GM19023 (cell line): Measurements from ENCODE around the gene CFAP157.

ENCODE experiments used
- ATAC-seq: cut with Tn5 transposase; IDR thresholded peaks from one replicate; pipeline ENCODE4 v1.9.1; 2021; ENCODE audit warnings: mild to moderate bottlenecking, moderate library complexity; ENCODE audit not compliant: unreplicated experiment

Gene CFAP157

DNA sequence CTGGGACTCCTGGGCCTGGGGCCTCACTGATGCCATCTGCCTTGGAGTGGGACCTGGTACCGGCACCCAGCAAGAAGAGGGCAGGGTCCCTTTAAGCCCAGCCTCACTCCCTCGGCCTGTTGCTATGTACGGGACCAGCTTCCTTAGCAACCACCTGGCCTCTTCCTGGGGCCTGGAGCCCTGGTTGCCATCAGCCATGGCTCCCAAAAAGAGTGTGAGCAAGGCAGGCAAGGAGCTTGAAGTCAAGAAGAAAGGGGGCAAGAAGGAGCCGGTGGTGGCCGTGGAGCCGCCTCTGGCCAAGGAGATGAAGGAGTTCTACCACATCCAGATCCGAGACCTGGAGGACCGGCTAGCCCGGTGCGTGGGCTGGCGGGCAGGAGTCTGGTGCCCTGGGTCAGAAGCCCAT is at the start of gene CFAP157:
CFAP157 (plus strand) TSS at position 153 of the 406 bp plus-strand sequence; CDS start at position 197, 44 bp downstream.
- no peak for ATAC-seq

DNA sequence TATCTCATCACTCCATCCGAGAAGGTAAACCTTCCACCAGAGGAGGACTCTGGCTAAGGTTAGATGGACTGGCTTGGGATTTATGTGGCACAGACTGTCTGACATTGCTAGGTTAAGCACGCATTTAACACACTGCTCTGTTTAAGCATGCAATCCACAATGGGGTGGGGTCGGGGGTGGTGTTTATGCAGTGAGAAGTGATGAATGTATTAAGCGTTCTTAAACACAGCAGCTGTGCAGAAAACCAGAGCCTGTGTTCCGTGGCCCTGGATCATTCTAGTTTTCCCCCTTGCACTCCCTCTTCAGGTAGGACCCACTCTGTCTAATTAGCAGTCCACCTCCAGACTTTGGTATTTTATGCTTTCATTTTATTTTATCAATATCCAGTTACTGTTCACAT is 48.4 kb upstream of the CFAP157 start:
- ATAC-seq: no peak

DNA sequence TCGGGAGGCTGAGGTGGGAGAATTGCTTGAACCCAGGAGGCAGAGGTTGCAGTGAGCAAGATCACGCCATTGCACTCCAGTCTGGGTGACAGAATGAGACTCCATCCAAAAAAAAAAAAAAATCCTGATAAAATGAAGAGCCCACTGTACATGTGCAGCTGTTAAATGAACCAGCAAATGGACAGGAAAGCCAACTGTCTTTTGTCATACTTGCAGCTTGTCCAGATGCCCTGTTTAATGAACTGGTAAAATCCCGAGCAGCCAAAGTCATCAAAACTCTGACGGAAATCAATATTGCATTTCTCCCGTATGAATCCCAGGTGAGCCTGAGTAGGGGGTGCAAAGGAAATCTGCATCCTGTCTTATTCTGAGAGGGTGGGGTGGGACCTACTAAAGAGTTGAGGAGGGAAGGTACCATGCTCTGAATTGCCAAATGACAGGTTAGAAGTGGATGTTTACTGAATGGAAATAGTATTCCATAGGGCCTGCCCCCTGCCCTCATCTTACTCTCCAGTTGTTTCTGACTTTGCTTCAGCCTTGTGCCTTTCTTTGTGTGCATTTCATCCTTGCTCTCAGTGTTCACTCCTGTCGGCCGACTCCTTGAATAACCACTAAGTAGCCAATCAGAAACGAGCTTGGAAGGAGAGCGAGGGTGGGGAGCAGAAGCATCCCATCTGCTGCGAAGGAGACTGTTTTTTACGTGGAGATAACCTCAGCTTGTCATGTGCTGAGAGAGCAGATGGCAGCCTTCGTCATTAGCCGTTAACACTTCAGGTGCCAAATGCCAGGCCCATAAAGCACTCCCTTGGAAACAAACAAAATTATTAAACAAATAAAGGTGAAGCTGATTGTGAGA is 45.7 kb upstream of the CFAP157 start:
- no peak for ATAC-seq

DNA sequence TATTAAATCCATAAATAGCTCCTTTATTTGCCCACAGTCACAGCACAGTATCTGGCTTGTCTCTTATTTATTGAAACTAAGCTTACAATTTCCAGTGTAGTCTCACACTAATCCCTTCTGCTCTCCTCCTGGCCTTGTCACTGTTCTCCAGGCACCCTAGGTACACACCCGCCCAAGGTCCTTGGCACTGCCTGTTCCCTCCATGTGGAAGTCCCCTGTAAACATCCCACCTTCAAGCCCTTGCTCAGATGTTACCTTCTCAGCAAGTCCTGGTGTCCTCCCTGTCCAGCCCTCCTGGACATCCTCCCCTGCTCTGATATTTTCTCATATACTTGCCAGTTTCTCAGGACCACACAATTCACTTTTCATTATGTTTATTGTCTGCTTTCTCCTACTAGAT is 44.2 kb upstream of the CFAP157 start:
- no peak for ATAC-seq

DNA sequence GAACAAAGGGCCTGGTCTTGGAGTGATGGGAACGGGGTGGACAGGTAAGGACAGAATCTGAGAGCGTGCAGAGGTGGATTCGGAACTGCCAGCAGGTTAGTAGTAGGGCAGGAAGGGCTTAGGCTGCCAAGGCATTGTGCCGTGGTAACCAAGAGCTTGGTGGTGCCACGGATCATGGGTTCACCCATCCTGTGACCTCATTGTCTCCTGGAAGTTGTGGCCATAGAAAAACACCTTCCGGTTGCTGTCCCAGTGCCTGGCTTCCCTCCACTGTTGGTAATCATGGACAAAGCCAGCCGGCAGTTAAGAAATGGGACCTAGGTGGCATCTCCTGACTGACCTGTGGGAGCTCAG is 42.5 kb upstream of the CFAP157 start:
- ATAC-seq: no peak

DNA sequence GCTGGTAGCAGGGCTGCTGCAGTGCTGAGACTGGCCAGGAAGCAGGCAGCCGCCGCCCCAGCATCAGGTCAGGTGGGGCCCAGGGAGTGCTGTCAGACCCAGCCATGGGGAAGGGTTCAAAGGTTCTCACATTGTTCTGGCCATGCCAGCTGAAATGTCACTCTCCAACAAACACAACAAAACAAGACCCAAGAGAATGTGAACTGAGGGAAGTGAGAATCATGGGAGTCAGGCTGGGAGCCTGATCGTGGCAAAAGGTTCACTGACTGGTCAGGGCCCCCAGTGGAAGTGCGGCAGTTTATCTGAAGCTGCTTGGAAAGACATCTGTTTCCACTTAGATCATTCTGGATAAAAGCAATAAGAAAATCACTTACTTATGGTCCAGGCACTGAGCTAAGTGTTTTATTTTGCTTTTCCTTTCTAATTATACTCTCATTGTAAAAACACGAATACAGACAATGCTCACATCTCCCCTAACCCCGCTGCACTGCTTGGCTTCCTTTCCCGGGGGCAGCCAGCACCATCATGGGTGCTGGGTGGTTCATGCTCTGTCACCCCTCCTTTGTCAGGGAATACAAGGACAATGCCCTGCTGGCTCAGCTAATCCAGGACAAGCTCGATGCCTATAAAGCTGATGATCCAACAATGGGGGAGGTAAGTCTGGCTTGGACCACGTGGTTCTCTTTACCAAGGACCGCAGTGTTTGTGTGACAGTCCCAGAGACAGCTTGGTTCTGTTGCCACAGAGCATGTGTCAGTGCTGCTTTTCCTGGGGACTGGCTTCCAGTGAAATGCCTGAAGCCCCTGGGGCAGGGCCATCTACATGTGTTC is 41.9 kb upstream of the CFAP157 start:
- ATAC-seq: no peak

DNA sequence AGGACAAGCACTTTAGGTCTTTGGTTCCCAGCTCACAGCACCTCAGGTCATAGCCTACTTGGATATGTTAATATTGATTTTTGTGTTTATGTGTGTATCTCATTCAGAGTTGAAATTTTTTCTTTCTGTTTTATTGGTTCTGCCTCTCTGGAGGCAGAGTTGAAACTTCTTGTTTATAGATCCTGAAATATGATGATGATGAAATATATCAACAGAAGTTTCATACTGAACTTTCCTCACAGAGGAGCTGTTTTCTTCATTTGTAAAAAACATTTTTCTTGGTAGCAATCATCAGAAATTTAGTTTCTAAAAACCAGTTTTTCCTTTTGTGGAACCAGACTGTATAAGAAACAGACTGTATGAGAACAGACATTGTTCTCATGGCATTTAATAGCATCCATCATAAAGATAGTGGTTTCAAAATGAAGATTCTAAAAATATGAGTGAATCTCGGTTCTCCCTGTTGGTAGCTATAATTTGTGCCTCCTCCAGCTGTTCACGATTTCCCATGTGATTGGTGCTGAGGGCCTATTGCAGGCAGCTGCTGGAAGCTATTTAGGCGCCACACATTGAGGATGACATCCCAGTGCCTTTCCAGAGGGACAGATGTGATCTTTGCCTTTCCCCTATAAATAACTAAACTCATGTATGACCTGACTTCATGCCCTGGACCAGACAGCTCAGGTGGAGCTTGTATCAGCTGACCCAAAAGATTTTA is 39.5 kb upstream of the CFAP157 start:
- no peak for ATAC-seq

DNA sequence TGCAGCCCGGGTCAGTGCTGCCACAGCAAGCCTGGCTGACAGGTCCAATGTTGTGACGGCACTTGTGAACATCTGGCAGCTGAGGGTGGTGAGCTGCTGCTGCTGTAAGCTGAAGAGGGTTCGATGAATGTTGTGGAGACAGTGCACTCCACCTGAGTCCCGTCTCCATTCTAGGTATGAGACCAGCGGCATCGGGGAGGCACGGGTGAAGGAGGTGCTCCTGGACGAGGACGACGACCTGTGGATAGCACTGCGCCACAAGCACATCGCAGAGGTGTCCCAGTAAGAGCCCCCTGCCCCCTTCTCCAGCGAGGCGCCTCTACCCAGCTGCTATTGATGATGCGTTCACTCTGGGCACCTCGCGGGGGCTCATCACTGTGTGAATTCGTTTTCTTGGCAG is 38.9 kb upstream of the CFAP157 start:
- ATAC-seq: no peak

DNA sequence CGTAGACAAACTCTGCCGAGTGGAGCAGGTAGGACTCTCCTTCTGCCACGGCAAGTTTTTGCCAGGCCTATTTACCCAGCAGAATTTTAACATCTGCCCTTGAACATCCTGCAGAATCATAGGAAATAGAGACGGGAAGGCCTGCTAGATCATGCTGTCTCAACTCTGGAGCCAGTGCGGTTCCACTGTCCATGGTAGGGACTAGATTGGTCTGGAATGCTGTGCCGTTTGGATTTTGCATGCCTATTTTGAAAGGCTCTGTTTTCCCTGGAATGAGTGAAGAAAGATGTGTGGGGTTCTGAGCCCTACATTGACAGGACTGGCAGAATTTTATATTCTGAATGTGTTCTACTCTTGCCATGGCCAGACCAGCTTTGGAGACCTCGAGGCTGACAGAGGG is 33.6 kb upstream of the CFAP157 start:
- no peak for ATAC-seq

DNA sequence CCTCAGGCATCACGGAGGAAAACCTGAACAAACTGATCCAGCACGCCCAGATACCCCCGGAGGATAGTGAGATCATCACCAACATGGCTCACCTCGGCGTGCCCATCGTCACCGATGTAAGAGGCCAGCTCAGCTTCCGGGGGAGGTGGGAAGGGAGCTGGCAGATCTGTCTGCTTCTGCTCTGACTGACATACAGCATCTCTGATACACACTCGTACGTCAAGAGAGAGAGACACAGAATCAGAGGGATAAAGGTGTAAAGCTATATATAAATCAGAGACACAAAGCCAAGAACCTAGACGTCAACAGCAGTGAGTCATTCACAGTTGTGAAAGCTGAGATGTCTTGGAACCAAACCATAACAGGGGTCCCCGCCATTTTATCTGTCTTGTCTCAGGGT is 30.1 kb upstream of the CFAP157 start:
- ATAC-seq: no peak

DNA sequence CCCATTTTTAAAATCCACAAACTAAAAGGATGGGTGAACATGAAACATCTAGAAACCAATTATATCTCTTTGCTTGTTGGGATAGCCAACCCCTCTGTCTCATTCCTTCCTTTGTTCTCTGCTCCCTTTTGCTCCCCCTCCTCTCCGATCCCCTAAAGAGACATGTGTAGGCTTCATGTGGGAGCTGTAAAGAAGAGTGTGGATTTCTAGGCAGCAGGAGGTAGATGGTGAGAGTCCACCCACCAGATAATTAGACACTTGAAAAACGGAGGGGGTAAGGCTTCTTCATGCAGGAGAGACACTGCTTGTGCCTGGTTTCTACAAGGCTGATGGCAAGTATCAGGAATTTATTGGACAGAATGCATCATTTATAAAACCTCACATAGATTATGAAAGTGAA is 27.3 kb upstream of the CFAP157 start:
- ATAC-seq: no peak

DNA sequence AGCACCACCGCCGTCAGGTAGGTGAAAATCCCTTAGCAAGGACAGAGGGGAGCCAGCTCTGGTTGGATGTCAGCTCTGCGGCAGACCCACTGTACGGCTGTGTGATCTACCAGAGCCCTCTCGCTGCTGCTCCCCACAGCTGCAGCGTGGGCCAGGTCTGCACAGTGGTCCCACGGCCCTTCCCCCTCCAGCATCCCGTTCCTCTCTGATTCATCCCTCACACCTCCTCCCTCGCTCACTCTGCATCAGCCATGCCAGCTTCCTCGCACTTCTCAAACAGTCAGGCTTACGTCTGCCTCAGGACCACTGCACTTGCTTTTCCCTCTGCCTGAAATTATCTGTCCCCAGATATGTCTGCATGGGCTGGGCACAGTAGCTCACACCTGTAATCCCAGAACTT is 26.6 kb upstream of the CFAP157 start:
- no peak for ATAC-seq

DNA sequence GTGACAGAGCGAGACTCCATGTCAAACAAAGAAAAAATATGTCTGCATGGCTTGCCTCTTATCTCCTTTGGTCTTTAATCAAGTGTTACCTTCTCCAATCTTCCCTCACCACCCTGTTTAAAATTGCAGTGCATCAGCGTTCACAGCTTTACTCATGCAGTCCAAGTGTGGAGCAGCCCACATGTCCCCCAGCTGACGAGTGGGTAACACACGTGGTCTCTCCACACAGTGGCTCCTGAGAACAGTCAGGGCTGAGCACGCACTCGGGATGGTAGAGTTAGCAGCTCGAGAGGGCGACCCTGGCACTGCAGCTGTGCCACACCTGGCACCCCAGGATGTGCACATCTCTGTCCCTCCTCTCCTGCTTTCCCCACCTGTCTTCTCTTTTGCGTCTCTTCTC is 25.9 kb upstream of the CFAP157 start:
- no peak for ATAC-seq

DNA sequence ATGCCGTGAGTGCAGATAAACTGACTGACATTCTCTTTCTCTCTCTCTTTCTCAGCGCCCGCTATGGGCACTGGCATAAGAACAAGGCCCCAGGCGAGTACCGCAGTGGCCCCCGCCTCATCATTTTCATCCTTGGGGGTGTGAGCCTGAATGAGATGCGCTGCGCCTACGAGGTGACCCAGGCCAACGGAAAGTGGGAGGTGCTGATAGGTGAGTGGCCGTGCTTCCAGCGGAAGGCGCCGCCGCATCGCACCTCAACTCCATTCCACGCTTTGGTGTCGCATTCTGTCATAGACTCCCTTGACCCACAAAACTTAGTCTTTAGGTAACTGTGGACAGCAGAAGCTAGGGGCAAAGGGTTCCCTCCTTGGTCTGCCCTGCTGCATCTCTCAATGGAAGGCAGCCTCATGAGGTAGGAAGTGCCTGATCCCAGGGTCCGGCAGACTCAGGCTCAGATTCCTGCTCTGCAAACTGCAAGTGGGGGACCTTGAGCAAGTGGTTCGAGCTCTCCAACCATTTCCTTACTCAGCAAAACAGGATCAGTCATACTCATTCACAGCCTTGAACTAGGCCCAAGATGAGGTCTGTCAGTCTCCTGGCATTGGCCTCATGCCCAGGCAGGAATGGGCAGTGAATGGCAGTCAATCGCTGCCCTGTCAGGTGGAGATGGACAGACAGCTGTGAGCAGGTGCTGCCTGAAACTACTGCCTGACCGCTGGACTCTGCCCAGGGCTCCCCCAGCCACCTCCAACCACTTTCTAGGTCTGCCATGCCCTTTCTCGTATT is 24.2 kb upstream of the CFAP157 start:
- ATAC-seq: no peak

DNA sequence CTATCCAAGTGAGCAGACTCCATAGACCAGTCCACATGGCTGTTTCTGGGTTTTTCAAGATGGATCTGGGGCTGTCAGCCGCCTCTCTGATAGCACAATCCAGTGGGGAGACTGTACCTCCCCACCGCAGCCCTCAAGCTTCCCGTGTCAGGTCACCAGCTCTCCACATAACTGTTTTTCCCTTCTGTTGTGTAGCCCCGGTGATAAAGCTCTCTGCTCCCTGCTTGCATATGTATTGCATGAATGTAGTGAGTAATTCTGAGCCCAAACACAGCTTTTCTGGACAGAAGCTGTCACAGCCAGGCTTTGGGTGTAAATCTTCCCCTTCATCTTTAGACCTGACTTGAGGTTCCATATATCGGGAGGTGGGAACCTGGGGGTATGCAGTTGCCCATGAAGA is 23.1 kb upstream of the CFAP157 start:
- ATAC-seq: no peak

DNA sequence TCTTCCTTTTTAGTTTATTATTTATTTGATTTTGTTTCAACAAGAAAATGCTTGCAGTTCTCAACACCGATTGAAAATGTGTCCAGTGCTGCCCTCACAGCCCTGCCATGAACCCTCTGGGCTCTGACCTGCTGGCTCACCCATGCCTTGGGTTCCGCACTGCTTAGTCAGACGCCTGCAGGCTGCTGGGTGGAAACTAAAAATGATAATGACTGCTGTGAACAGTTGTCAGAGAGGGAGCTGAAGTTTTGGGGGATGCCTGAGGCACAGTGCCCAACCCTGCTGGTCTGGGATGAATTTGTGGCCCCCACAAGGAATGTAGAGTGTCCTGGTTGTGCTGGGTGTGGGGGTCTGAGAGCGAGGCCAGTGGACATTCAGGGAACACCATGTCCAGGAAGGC is 22.2 kb upstream of the CFAP157 start:
- ATAC-seq: no peak

DNA sequence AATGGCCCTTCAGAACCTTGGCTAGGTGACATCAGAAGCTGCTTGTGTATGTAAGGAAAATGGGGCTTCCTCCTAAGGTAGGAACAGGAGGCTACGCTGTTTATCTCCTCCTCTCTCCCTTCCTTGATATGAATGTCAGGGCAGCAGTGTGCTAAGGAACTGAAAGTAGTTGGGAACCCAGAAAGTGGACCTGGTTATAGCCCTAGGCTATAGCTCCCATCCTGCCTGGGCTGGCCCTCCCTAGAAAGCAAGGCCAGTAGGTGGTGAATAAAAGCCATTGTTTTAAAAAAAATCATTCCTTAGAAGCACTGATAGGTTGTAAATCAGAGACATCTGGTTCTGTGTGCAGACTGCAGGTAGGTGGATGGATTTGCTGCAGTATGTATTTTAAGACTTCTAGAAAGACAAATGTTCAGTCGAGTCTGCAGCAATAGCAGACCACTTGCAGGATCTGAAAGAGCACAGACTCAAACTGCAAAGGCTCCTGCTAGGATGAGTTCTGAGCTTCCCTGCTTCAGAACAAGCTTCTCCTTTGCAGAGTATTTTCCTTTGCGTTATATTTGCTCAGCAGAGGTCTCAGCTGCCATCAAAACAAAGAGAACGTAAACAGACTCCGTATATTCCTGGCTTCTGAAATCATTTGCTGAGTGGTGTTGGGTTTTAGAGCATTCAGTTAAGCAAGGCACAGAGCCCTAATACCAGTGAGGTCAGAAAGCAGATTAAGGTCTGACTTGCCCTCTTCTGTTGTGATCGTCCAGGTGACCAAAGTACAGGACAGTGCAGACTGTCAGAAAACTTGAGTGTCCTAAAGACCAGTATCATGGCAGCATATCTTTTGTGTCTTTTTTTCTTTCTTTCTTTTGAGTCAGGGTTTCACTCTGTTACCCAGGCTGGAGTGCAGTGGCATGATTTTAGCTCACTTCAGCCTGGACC is 20.1 kb upstream of the CFAP157 start:
- no peak for ATAC-seq

DNA sequence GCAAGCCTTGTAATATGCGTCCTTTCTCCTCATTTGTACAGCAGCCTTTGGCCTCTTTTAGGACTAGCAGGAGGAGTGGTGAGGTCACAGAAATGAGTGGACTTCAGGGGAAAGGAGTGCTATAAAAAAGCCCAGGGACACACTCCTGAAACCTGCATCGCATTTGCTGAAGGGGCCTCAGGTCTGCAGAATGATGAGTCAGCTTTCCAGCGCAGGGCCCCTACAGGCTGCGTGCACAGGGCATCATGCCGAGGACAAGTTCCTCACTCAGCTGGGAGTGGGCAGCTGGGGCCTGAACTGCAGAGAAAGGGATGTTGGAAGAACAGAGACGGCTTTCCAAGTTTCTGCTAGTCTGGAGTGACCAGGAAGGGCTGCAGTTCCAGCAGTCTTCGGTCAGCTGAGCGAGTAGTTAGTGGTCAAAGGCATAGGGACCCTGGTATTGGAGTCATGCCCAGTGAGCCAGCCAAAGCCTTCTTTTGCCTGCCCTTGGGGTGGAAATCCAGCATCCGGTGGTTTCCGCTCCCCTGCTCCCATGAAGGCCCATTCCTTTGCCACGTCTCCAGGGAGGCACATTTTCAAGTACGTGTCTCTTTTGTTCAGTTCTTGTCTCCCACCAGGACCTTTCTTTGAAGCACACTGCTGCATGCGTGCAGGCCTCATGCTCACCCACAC is 17.3 kb upstream of the CFAP157 start:
- no peak for ATAC-seq

DNA sequence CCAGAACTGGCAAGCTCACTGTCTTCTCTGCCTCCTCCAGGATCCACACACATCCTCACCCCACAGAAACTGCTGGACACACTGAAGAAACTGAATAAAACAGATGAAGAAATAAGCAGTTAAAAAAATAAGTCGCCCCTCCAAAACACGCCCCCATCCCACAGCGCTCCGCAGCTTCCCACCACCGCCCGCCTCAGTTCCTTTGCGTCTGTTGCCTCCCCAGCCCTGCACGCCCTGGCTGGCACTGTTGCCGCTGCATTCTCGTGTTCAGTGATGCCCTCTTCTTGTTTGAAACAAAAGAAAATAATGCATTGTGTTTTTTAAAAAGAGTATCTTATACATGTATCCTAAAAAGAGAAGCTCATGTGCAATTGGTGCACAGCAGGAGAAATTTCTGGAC is 16.1 kb upstream of the CFAP157 start:
- ATAC-seq: no peak
